HL-60 (cell line): ENCODE data around the gene CCDC124.
A peak's percentile ranks its signal among the peaks of the same experiment; 100 is the strongest.
"Not testable (repeated sequence)": the region's sequence is repeated elsewhere in the genome, so short reads cannot be mapped to it uniquely, and the experiment has no call there.

ENCODE experiments used
- DNase-seq, 2 experiments: peaks; one replicate each; pipeline ENCODE4 v3.0.0-alpha.2; 2010 to 2020; ENCODE audit warnings: low read depth in 1 of 2, low spot score in 1 of 2
- H3K27ac ChIP-seq: fragments of 250-450 bp; sonication (Bioruptor Pico); replicated peaks from 2 replicates; pipeline ENCODE4 v1.5.1; 2020; ENCODE audit warnings: mild to moderate bottlenecking, moderate library complexity
- H3K27me3 ChIP-seq: fragments of 250-450 bp; sonication (Bioruptor Pico); 2 replicates; pipeline ENCODE4 v1.5.1; 2021; ENCODE audit warnings: mild to moderate bottlenecking, moderate library complexity; ENCODE audit not compliant: insufficient read depth, poor library complexity, severe bottlenecking
- H3K4me3 ChIP-seq: replicated peaks from 2 replicates; pipeline ENCODE4 v1.5.1; 2011; ENCODE audit warnings: mild to moderate bottlenecking, control low read depth, low read length; ENCODE audit not compliant: insufficient read depth
- CTCF ChIP-seq: IDR thresholded peaks from one replicate; pipeline ENCODE4 v1.5.1; 2011; ENCODE audit warnings: low read length, control low read depth, inconsistent platforms; ENCODE audit not compliant: insufficient read depth
- GABPA ChIP-seq: IDR thresholded peaks from 2 replicates; pipeline ENCODE4 v1.6.1; 2012; ENCODE audit warnings: low read depth
- POLR2AphosphoS5 ChIP-seq: IDR thresholded peaks from 2 replicates; pipeline ENCODE4 v1.6.1; 2012; ENCODE audit warnings: low read depth
- REST ChIP-seq: IDR thresholded peaks from 2 replicates; pipeline ENCODE4 v1.6.1; 2012; ENCODE audit warnings: low read depth; ENCODE audit not compliant: insufficient replicate concordance
- SPI1 ChIP-seq: IDR thresholded peaks from 2 replicates; pipeline ENCODE4 v1.6.1; 2012; ENCODE audit warnings: low read depth, mild to moderate bottlenecking, borderline replicate concordance

Gene CCDC124

DNA sequence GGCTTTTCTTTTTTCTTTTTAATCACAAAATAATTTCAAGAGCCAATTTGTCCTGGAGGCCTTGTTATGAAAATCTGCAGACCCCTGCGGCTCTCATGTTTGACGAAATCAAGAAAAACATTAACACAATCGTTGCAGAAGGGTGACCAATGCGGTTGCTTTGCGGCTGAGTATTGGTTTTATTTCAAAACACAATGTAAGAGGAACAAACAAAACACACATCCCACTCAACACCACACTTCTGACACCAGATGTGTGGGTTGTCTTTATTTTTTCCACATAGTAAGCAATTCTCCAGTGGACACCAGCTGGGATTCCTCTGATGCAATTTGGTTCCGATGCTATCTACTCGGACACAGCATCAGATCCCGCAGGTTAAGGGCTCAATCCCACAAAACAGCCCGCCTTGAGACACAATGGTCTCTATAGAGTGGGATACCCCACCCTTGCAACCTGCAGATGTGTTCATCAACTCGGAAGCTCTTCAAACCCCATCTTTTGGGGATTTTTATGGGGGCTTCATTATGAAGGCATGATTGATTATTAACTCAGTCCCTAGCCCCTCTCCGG lies 21.9 kb upstream of the CCDC124 start:
- peak; percentile 16 to 68 for DNase-seq
- no peak overlapping the region for H3K4me3 ChIP-seq
- no peaks in the 10 kb centered on the region for H3K27me3 ChIP-seq
- TF ChIP-seq SPI1 (no peak), GABPA (no peak), POLR2AphosphoS5 (peak; percentile 73), REST (no peak)
- H3K27ac ChIP-seq: no peak overlapping the region

GRCh38 chr19:17915940-17916593 lies 16.7 kb upstream of the CCDC124 start:
- no peak for TF ChIP-seq GABPA
- TF ChIP-seq SPI1: no peak
- H3K4me3 ChIP-seq: no peak overlapping the region
- no peak overlapping the region for H3K27ac ChIP-seq
- DNase-seq: no peak
- no peaks in the 10 kb centered on the region for H3K27me3 ChIP-seq

DNA sequence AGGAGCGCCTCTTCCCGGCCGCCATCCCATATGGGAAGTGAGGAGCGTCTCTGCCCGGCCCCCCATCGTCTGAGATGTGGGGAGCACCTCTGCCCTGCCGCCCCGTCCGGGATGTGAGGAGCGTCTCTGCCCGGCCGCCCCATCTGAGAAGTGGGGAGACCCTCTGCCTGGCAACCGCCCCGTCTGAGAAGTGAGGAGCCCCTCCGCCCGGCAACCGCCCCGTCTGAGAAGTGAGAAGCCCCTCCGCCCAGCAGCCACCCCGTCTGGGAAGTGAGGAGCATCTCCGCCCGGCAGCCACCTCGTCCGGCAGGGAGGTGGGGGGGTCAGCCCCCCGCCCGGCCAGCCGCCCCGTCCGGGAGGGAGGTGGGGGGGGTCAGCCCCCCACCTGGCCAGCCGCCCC lies 14.7 kb upstream of the CCDC124 start:
- H3K4me3 ChIP-seq, H3K27me3 ChIP-seq, H3K27ac ChIP-seq, DNase-seq: not testable (repeated sequence)

DNA sequence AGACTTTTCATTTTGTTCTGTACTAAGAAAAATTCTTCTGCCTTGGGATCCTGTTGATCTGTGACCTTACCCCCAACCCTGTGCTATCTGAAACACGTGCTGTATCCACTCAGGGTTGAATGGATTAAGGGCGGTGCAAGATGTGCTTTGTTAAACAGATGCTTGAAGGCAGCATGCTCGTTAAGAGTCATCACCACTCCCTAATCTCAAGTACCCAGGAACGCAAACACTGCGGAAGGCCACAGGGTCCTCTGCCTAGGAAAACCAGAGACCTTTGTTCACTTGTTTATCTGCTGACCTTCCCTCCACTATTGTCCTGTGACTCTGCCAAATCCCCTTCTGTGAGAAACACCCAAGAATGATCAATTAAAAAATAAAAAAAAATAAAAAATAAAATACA lies 13.7 kb upstream of the CCDC124 start:
- not testable (repeated sequence) for H3K4me3 ChIP-seq, H3K27me3 ChIP-seq, DNase-seq, H3K27ac ChIP-seq

DNA sequence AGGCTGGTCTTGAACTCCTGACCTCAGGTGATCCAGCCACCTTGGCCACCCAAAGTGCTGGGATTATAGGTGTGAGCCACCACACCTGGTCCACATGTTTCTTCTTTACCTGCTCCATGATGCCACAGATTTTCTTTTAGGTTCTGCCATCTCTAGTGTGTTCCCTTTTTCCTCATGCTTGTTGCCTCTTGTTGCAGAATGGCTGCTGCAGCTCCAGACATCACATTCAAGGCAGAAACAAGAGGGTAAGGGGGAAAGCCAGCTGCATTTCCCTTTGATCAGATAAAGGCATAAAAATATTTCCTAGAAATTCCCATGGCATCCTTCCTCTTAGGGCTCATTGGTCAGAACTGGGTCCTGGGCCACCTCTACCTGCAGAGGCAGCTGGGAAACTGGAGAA lies 12.3 kb upstream of the CCDC124 start:
- TF ChIP-seq POLR2AphosphoS5: no peak
- no peak for TF ChIP-seq REST
- no peak for TF ChIP-seq CTCF
- no peak for TF ChIP-seq SPI1
- no peak for TF ChIP-seq GABPA
- Histone ChIP-seq H3K27me3 (no peaks in the 10 kb centered on the region), H3K27ac (no peak overlapping the region), H3K4me3 (no peak overlapping the region)
- DNase-seq: no peak

DNA sequence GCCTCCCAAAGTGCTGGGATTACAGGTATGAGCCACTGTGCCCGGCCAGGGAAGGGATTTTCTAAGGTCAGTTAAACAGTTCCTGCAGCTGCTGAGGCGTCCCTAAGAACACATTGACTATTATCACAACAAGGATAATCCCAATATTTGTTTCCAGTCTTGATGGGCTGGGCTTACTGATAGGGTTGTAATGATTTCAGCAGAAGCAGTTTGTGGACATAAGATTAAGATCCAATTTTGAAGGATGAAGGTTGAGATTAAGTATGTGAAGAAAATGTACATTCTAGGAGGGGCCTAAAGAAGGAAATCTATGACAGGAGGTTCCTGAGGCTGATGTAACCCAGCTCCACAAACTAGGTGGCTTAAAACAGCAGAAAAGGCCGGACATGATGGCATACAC lies 10.7 kb upstream of the CCDC124 start:
- no peaks in the 10 kb centered on the region for H3K27me3 ChIP-seq

More for the DNA sequence above, 10.7 kb upstream of the CCDC124 start:
- no peak for DNase-seq
- Histone ChIP-seq H3K4me3 (no peak overlapping the region), H3K27ac (no peak overlapping the region)
- TF ChIP-seq POLR2AphosphoS5: no peak
- no peak for TF ChIP-seq REST
- no peak for TF ChIP-seq SPI1
- TF ChIP-seq GABPA: no peak
- no peak for TF ChIP-seq CTCF
